WTC11 (cell line): ENCODE results near the gene KCNG3. TPM values are rescaled to one million over a fixed set of nuclear protein-coding genes. Genes with fewer than 3 reads are reported as not detected.

Experiments
- ATAC-seq: fragments of 200-7000 bp; cut with Tn5 transposase; 2 replicates; pipeline ENCODE4 v1.10.0; 2021; ENCODE audit warnings: mild to moderate bottlenecking, moderate library complexity
- CTCF ChIA-PET: fragments of 300-600 bp; sonication (Branson Sonifier 250); formaldehyde crosslinking; loops from one replicate; lab custom pipeline; 2021; ENCODE audit warnings: antibody characterized with exemption; lab: Charles Lee
- POLR2A ChIA-PET: fragments of 350-600 bp; sonication (Branson Sonifier 250); formaldehyde crosslinking; loops from one replicate; lab custom pipeline; 2021; ENCODE audit warnings: antibody characterized with exemption; lab: Charles Lee
- DNase-seq: peaks from one replicate; pipeline ENCODE4 v3.0.0; 2021; ENCODE audit warnings: low spot score
- H3K27ac Mint-ChIP-seq: 2 replicates; pipeline ENCODE4 v1.8.0; 2021; ENCODE audit warnings: mixed read lengths
- H3K27me3 Mint-ChIP-seq: 2 replicates; pipeline ENCODE4 v1.8.0; 2021; ENCODE audit warnings: low read depth, mild to moderate bottlenecking, moderate library complexity, mixed read lengths
- H3K36me3 Mint-ChIP-seq: 2 replicates; pipeline ENCODE4 v1.8.0; 2021; ENCODE audit warnings: mixed read lengths
- H3K4me1 Mint-ChIP-seq: 2 replicates; pipeline ENCODE4 v1.8.0; 2022; ENCODE audit warnings: mixed read lengths
- H3K4me3 Mint-ChIP-seq: 2 replicates; pipeline ENCODE4 v1.8.0; 2021; ENCODE audit warnings: mild to moderate bottlenecking, moderate library complexity, mixed read lengths
- H3K9me3 Mint-ChIP-seq: 2 replicates; pipeline ENCODE4 v1.8.0; 2021; ENCODE audit warnings: mixed read lengths
- CBFB ChIP-seq: sonication (generic); formaldehyde crosslinking; IDR thresholded peaks from 2 replicates; pipeline ENCODE4 v1.8.1; 2022; ENCODE audit warnings: mild to moderate bottlenecking, low read depth, missing genetic modification reagents
- CDX4 ChIP-seq: fragments of 250-450 bp; sonication (Bioruptor Pico); IDR thresholded peaks from 2 replicates; pipeline ENCODE4 v1.9.0; 2021; ENCODE audit warnings: moderate library complexity, mild to moderate bottlenecking, inconsistent platforms, borderline replicate concordance
- CREB1 ChIP-seq: sonication (generic); formaldehyde crosslinking; IDR thresholded peaks from 2 replicates; pipeline ENCODE4 v1.8.0; 2023; ENCODE audit warnings: mild to moderate bottlenecking, missing genetic modification reagents
- ETV6 ChIP-seq: sonication (generic); formaldehyde crosslinking; IDR thresholded peaks from 2 replicates; pipeline ENCODE4 v1.8.1; 2022; ENCODE audit warnings: mild to moderate bottlenecking, missing genetic modification reagents
- FOXJ3 ChIP-seq: sonication (generic); formaldehyde crosslinking; IDR thresholded peaks from 2 replicates; pipeline ENCODE4 v1.9.0; 2021; ENCODE audit warnings: missing genetic modification reagents, mild to moderate bottlenecking, borderline replicate concordance
- FOXP4 ChIP-seq: sonication (generic); formaldehyde crosslinking; IDR thresholded peaks from 2 replicates; pipeline ENCODE4 v1.8.0; 2022; ENCODE audit warnings: mild to moderate bottlenecking, missing genetic modification reagents
- GRHL2 ChIP-seq: fragments of 250-450 bp; sonication (Bioruptor Pico); IDR thresholded peaks from 2 replicates; pipeline ENCODE4 v1.8.0; 2022; ENCODE audit warnings: mild to moderate bottlenecking, moderate library complexity; ENCODE audit not compliant: insufficient replicate concordance, severe bottlenecking
- HMGA2 ChIP-seq: fragments of 250-450 bp; sonication (Bioruptor Pico); IDR thresholded peaks from 2 replicates; pipeline ENCODE4 v1.4.0; 2021; ENCODE audit warnings: mild to moderate bottlenecking, moderate library complexity
- IRF2 ChIP-seq: sonication (generic); formaldehyde crosslinking; IDR thresholded peaks from 2 replicates; pipeline ENCODE4 v1.8.0; 2022; ENCODE audit warnings: low read depth, missing genetic modification reagents, borderline replicate concordance
- MLX ChIP-seq: sonication (generic); formaldehyde crosslinking; IDR thresholded peaks from 2 replicates; pipeline ENCODE4 v1.8.1; 2023; ENCODE audit warnings: mild to moderate bottlenecking, missing genetic modification reagents, moderate library complexity
- NFE2L1 ChIP-seq: sonication (generic); formaldehyde crosslinking; IDR thresholded peaks from 2 replicates; pipeline ENCODE4 v1.8.1; 2023; ENCODE audit warnings: missing genetic modification reagents
- NFYB ChIP-seq: sonication (generic); formaldehyde crosslinking; conservative IDR thresholded peaks from 2 replicates; pipeline ENCODE4 v1.8.0; 2022; ENCODE audit warnings: low read depth, missing genetic modification reagents
- RELA ChIP-seq: sonication (generic); formaldehyde crosslinking; IDR thresholded peaks from 2 replicates; pipeline ENCODE4 v1.8.1; 2022; ENCODE audit warnings: missing genetic modification reagents, mild to moderate bottlenecking, borderline replicate concordance
- TCF7 ChIP-seq: sonication (generic); formaldehyde crosslinking; IDR thresholded peaks from 2 replicates; pipeline ENCODE4 v1.8.0; 2022; ENCODE audit warnings: mild to moderate bottlenecking, low read depth, missing genetic modification reagents, moderate library complexity
- TEAD4 ChIP-seq: sonication (generic); formaldehyde crosslinking; IDR thresholded peaks from 2 replicates; pipeline ENCODE4 v1.8.0; 2022; ENCODE audit warnings: mild to moderate bottlenecking, missing genetic modification reagents
- ZSCAN18 ChIP-seq: fragments of 250-450 bp; sonication (Bioruptor Pico); IDR thresholded peaks from 2 replicates; pipeline ENCODE4 v2.1.2; 2022; ENCODE audit warnings: mild to moderate bottlenecking, moderate library complexity
- total RNA-seq: library from RNA; stranded (reverse); gene quantifications from 3 replicates; pipeline ENCODE4 v1.2.3, GENCODE V29; 2021
- TF ChIP-seq, protein P1 (sequence below): fragments of 250-450 bp; sonication (Bioruptor Pico); IDR thresholded peaks from 2 replicates; pipeline ENCODE4 v1.9.0; 2021; ENCODE audit warnings: mild to moderate bottlenecking, borderline replicate concordance
- TF ChIP-seq, protein P2 (sequence below): fragments of 250-450 bp; sonication (Bioruptor Pico); IDR thresholded peaks from 2 replicates; pipeline ENCODE4 v1.9.0; 2021; ENCODE audit warnings: mild to moderate bottlenecking
- TF ChIP-seq, protein P3 (sequence below): sonication (generic); formaldehyde crosslinking; IDR thresholded peaks from 2 replicates; pipeline ENCODE4 v1.8.1; 2023; ENCODE audit warnings: mild to moderate bottlenecking, missing genetic modification reagents

The KCNG3 gene
- total RNA-seq, 1 experiment from 2014 or later, result 15.5 TPM

GRCh38 chr2:42414158-42414557 lies 79.6 kb downstream of the KCNG3 start:
- peaks cover 31% of the 10 kb centered on the region for H3K9me3 Mint-ChIP-seq
- TF ChIP-seq TEAD4 (CRISPR knock-in tag) (no peak), FOXJ3 (CRISPR knock-in tag) (no peak), CBFB (no peak), MLX (CRISPR knock-in tag) (no peak), HMGA2 (CRISPR knock-in tag) (no peak), RELA (CRISPR knock-in tag) (no peak), NFYB (CRISPR knock-in tag) (no peak), CDX4 (CRISPR knock-in tag) (no peak)
- H3K27ac Mint-ChIP-seq, result no peak overlapping the region
- no peak overlapping the region for H3K4me3 Mint-ChIP-seq
- ChIA-PET CTCF (no interaction called here), POLR2A (no interaction called here)
- peaks cover 32% of the 10 kb centered on the region for H3K36me3 Mint-ChIP-seq
- no peaks in the 10 kb centered on the region for H3K4me1 Mint-ChIP-seq
- H3K27me3 Mint-ChIP-seq, result no peaks in the 10 kb centered on the region
- no peak for DNase-seq
- ATAC-seq, result no peak

GRCh38 chr2:42410742-42411514 lies 82.9 kb downstream of the KCNG3 start:
- peaks cover 35% of the 10 kb centered on the region for H3K36me3 Mint-ChIP-seq
- no peak overlapping the region for H3K4me3 Mint-ChIP-seq
- no peak overlapping the region for H3K27ac Mint-ChIP-seq
- no peak for DNase-seq
- H3K4me1 Mint-ChIP-seq, result no peaks in the 10 kb centered on the region
- ChIA-PET POLR2A (no interaction called here), CTCF (no interaction called here)
- H3K27me3 Mint-ChIP-seq, result no peaks in the 10 kb centered on the region
- peaks cover 29% of the 10 kb centered on the region for H3K9me3 Mint-ChIP-seq
- ATAC-seq, result no peak
- TF ChIP-seq ZSCAN18 (CRISPR knock-in tag), result no peak
- no peak for TF ChIP-seq HMGA2 (CRISPR knock-in tag)
- TF ChIP-seq CREB1 (CRISPR knock-in tag), result no peak
- no peak for TF ChIP-seq NFE2L1 (CRISPR knock-in tag)
- TF ChIP-seq, protein P1, sequence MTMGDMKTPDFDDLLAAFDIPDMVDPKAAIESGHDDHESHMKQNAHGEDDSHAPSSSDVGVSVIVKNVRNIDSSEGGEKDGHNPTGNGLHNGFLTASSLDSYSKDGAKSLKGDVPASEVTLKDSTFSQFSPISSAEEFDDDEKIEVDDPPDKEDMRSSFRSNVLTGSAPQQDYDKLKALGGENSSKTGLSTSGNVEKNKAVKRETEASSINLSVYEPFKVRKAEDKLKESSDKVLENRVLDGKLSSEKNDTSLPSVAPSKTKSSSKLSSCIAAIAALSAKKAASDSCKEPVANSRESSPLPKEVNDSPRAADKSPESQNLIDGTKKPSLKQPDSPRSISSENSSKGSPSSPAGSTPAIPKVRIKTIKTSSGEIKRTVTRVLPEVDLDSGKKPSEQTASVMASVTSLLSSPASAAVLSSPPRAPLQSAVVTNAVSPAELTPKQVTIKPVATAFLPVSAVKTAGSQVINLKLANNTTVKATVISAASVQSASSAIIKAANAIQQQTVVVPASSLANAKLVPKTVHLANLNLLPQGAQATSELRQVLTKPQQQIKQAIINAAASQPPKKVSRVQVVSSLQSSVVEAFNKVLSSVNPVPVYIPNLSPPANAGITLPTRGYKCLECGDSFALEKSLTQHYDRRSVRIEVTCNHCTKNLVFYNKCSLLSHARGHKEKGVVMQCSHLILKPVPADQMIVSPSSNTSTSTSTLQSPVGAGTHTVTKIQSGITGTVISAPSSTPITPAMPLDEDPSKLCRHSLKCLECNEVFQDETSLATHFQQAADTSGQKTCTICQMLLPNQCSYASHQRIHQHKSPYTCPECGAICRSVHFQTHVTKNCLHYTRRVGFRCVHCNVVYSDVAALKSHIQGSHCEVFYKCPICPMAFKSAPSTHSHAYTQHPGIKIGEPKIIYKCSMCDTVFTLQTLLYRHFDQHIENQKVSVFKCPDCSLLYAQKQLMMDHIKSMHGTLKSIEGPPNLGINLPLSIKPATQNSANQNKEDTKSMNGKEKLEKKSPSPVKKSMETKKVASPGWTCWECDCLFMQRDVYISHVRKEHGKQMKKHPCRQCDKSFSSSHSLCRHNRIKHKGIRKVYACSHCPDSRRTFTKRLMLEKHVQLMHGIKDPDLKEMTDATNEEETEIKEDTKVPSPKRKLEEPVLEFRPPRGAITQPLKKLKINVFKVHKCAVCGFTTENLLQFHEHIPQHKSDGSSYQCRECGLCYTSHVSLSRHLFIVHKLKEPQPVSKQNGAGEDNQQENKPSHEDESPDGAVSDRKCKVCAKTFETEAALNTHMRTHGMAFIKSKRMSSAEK (CRISPR knock-in tag), result no peak
- TF ChIP-seq, protein P2, sequence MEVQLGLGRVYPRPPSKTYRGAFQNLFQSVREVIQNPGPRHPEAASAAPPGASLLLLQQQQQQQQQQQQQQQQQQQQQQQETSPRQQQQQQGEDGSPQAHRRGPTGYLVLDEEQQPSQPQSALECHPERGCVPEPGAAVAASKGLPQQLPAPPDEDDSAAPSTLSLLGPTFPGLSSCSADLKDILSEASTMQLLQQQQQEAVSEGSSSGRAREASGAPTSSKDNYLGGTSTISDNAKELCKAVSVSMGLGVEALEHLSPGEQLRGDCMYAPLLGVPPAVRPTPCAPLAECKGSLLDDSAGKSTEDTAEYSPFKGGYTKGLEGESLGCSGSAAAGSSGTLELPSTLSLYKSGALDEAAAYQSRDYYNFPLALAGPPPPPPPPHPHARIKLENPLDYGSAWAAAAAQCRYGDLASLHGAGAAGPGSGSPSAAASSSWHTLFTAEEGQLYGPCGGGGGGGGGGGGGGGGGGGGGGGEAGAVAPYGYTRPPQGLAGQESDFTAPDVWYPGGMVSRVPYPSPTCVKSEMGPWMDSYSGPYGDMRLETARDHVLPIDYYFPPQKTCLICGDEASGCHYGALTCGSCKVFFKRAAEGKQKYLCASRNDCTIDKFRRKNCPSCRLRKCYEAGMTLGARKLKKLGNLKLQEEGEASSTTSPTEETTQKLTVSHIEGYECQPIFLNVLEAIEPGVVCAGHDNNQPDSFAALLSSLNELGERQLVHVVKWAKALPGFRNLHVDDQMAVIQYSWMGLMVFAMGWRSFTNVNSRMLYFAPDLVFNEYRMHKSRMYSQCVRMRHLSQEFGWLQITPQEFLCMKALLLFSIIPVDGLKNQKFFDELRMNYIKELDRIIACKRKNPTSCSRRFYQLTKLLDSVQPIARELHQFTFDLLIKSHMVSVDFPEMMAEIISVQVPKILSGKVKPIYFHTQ (CRISPR knock-in tag), result no peak
- TF ChIP-seq ETV6 (CRISPR knock-in tag), result no peak
- TF ChIP-seq GRHL2 (CRISPR knock-in tag), result no peak
- TF ChIP-seq FOXP4, result no peak
- no peak for TF ChIP-seq IRF2
- TF ChIP-seq, protein P3, sequence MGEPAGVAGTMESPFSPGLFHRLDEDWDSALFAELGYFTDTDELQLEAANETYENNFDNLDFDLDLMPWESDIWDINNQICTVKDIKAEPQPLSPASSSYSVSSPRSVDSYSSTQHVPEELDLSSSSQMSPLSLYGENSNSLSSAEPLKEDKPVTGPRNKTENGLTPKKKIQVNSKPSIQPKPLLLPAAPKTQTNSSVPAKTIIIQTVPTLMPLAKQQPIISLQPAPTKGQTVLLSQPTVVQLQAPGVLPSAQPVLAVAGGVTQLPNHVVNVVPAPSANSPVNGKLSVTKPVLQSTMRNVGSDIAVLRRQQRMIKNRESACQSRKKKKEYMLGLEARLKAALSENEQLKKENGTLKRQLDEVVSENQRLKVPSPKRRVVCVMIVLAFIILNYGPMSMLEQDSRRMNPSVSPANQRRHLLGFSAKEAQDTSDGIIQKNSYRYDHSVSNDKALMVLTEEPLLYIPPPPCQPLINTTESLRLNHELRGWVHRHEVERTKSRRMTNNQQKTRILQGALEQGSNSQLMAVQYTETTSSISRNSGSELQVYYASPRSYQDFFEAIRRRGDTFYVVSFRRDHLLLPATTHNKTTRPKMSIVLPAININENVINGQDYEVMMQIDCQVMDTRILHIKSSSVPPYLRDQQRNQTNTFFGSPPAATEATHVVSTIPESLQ (CRISPR knock-in tag), result no peak
- TF ChIP-seq TCF7 (CRISPR knock-in tag), result no peak
